DOHH2 (cell line): ENCODE results near the gene IMMP2L.

Experiments
- CTCF ChIP-seq: fragments of 200-600 bp; sonication (generic); IDR thresholded peaks from one replicate; pipeline ENCODE4 v1.5.1; 2014; ENCODE audit warnings: antibody characterized with exemption, mild to moderate bottlenecking, low read depth, low read length; ENCODE audit not compliant: poor library complexity, severe bottlenecking
- EZH2phosphoT487 ChIP-seq: fragments of 200-600 bp; sonication (generic); IDR thresholded peaks from 2 replicates; pipeline ENCODE4 v1.6.1; 2017; ENCODE audit warnings: borderline replicate concordance, mild to moderate bottlenecking, antibody characterized with exemption, low read length, moderate library complexity, mixed read lengths

GRCh38 chr7:110676785-110677184 is 885.5 kb downstream of the IMMP2L start:
- TF ChIP-seq CTCF = no peak
- no peak for TF ChIP-seq EZH2phosphoT487
